ENCODE results near the gene KIF6. TPM values are rescaled to one million over a fixed set of nuclear protein-coding genes. Genes with fewer than 3 reads are reported as not detected.
A peak's percentile ranks its signal among the peaks of the same experiment; 100 is the strongest.

The KIF6 gene
- total RNA-seq, 4 donors from 2014 or later = 0.19 to 0.38 TPM; not detected in 2

DNA sequence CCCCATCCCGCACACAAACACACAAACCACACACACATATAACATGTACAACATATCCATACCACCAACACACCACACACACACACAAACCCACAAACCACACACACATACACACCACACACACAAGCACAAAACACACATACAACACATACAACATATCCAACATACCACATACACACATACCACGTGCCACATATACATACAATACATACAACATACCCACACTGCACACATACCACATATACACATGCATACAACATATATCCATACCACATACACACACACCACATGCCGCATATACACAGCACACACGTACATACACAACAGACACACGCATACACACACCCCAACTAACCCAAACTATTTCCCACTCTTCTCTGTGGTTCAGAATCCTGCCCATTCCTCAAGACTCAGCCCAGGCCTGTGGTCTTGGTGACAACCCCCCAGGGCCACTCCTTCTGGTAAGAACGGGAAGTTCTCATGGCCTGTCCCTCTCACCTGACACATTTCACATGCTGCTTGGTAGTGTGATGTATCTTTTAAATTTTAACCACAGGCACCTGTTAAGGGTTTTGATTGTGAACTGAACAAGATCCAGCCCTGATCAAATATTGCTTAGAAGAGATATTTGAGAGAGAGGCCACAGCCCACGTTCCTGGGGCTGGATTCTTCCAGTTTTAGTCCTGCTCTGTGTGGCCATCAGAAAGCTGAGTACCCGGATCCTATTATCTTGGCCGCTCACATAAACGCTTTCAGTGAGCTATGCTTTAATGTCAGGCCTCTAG lies 346.8 kb downstream of the KIF6 start:
- TF ChIP-seq, protein P1, sequence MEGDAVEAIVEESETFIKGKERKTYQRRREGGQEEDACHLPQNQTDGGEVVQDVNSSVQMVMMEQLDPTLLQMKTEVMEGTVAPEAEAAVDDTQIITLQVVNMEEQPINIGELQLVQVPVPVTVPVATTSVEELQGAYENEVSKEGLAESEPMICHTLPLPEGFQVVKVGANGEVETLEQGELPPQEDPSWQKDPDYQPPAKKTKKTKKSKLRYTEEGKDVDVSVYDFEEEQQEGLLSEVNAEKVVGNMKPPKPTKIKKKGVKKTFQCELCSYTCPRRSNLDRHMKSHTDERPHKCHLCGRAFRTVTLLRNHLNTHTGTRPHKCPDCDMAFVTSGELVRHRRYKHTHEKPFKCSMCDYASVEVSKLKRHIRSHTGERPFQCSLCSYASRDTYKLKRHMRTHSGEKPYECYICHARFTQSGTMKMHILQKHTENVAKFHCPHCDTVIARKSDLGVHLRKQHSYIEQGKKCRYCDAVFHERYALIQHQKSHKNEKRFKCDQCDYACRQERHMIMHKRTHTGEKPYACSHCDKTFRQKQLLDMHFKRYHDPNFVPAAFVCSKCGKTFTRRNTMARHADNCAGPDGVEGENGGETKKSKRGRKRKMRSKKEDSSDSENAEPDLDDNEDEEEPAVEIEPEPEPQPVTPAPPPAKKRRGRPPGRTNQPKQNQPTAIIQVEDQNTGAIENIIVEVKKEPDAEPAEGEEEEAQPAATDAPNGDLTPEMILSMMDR (IDR thresholded peaks at IDR 0.05) = no peak
- ATAC-seq (ENCODE audit: low FRiP score) (no peak), DNase-seq (ENCODE audit: low spot score) (no peak)

DNA sequence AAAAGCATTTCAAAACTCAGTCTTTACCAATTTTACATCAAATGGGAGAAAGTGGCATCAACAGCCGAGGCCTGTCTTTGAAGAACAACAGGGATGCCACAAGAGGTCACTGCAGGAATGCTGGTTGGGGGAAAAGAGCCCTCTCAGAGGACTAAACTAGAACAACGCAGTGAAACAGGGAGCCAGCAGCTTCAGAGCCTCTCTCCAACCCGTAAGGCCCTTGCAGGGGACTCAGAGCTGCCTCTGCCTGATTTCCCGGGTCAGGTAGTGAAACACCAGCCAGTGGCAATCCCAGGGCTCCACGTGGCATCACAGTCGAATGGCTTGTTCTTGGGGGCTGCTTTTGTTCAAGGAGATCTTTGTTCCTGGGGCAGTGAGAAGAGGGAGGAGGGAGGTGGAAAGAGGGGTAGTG lies 347.7 kb downstream of the KIF6 start:
- ATAC-seq (ENCODE audit: low FRiP score) = peak; percentile 75
- TF ChIP-seq, protein P1 (IDR thresholded peaks at IDR 0.05) = no peak
- DNase-seq (ENCODE audit: low spot score) = no peak

DNA sequence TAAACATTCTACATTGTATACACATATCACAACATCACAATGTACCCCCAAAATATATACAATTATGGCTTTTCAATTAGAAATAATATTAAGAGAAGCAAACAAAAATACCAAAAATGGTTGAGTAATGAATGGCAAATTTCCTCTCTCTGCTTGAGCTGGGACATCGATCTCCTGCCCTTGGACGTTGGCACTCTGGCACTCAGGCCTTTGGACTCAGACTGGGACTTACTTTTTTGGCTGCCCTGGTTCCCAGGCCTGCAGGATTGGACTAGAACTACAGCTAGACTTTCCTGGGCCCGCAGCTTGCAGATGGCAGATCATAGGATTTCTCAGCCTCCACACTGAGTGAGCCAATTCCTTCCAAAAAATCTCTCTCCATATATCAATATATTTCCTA lies 349.8 kb downstream of the KIF6 start:
- DNase-seq (ENCODE audit: low spot score) = no peak
- ATAC-seq (ENCODE audit: low FRiP score) = no peak
- TF ChIP-seq, protein P1 (IDR thresholded peaks at IDR 0.05) = no peak

DNA sequence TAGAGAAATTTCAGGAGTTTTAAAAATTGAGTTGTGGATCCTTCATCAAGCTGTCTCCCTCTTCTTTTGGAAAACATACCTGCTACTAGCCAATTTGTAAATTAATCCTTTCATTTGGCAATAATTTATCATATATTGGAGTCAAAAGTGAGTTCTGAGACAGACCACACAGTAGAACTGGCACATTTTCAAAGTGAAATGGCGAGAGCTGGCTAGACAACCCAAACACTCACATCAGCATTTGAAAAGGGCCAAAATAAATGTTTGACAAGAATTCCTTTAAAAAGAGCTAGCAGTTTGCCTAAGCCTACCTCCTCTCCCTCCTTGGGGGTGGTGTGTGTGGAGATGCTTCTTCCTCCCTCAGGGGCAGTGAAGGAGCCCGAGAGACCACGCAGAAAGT lies 354.8 kb downstream of the KIF6 start:
- DNase-seq (ENCODE audit: low spot score) = no peak
- TF ChIP-seq, protein P1 (IDR thresholded peaks at IDR 0.05) = no peak
- ATAC-seq (ENCODE audit: low FRiP score) = no peak

DNA sequence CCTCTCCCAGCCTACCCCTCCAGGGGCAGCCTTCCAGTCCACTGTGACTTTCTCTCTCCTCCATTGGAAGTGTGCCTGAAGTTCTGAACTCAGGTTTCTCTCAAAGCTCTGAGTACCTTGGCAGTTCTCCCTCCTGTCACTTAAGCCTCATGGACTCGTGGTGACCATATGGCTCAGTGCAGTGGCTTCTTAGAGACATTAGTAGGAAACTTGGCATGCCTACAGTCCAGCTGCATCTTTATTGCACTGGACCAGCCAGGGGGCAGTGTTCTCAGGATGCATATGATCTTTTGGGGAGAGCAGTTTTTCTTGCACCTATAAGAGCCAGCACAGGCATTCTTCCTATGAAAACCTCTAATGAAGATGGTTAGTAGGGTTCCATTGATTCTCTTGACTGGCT lies 355.2 kb downstream of the KIF6 start:
- TF ChIP-seq, protein P1 (IDR thresholded peaks at IDR 0.05) = no peak
- no peak for ATAC-seq (ENCODE audit: low FRiP score)
- DNase-seq (ENCODE audit: low spot score) = no peak

DNA sequence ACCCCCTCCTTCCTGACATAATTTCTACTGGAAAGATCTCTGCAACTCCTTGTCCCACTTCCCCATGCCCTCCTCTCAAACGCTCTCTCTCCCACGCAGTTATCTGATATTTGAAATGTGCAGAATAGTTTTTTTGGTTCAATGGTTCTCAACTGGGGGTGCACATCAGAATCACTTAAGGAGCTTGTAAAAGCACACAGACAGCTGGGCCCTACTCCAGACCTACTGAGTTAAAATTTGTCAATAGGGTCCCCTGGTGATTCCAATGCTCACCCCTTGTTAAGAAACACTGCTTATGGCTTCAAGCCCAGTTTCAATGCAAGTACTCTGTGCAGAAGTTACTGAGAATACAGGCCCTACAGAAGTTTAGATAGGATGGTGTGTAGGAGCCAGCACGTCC lies 357.5 kb downstream of the KIF6 start:
- TF ChIP-seq, protein P1 (IDR thresholded peaks at IDR 0.05) = no peak
- DNase-seq (ENCODE audit: low spot score) (no peak), ATAC-seq (ENCODE audit: low FRiP score) (no peak)

Measured in omental fat pad (tissue), 4 donors.